HEK293T (cell line): ENCODE data around the gene KLHL22.

Source experiments
- BHLHE40 ChIP-seq: fragments of 450-650 bp; IDR thresholded peaks from 2 replicates; pipeline ENCODE4 v1.6.1; 2016; ENCODE audit warnings: mild to moderate bottlenecking, moderate library complexity, borderline replicate concordance
- ELF4 ChIP-seq: fragments of 450-650 bp; IDR thresholded peaks from 2 replicates; pipeline ENCODE4 v1.6.1; 2017; ENCODE audit warnings: antibody characterized with exemption
- FOXA1 ChIP-seq: fragments of 450-650 bp; IDR thresholded peaks from 2 replicates; pipeline ENCODE4 v1.6.1; 2016; ENCODE audit warnings: mild to moderate bottlenecking
- FOXK2 ChIP-seq: fragments of 450-650 bp; IDR thresholded peaks from 2 replicates; pipeline ENCODE4 v1.6.1; 2016; ENCODE audit warnings: mild to moderate bottlenecking
- FOXM1 ChIP-seq: fragments of 450-650 bp; IDR thresholded peaks from 2 replicates; pipeline ENCODE4 v1.6.1; 2017; ENCODE audit warnings: mild to moderate bottlenecking, borderline replicate concordance
- HDGF ChIP-seq: fragments of 450-650 bp; IDR thresholded peaks from 2 replicates; pipeline ENCODE4 v1.6.1; 2017; ENCODE audit warnings: antibody characterized with exemption, borderline replicate concordance
- L3MBTL2 ChIP-seq: fragments of 450-650 bp; conservative IDR thresholded peaks from 2 replicates; pipeline ENCODE4 v1.6.1; 2016; ENCODE audit warnings: mild to moderate bottlenecking
- NFRKB ChIP-seq: fragments of 450-650 bp; IDR thresholded peaks from 2 replicates; pipeline ENCODE4 v1.6.1; 2016; ENCODE audit warnings: mild to moderate bottlenecking, moderate library complexity
- SP1 ChIP-seq: fragments of 450-650 bp; IDR thresholded peaks from 2 replicates; pipeline ENCODE4 v1.6.1; 2017
- TARDBP ChIP-seq: fragments of 450-650 bp; IDR thresholded peaks from 2 replicates; pipeline ENCODE4 v1.6.1; 2016
- ZNF384 ChIP-seq: fragments of 450-650 bp; IDR thresholded peaks from 2 replicates; pipeline ENCODE4 v1.6.1; 2016

DNA sequence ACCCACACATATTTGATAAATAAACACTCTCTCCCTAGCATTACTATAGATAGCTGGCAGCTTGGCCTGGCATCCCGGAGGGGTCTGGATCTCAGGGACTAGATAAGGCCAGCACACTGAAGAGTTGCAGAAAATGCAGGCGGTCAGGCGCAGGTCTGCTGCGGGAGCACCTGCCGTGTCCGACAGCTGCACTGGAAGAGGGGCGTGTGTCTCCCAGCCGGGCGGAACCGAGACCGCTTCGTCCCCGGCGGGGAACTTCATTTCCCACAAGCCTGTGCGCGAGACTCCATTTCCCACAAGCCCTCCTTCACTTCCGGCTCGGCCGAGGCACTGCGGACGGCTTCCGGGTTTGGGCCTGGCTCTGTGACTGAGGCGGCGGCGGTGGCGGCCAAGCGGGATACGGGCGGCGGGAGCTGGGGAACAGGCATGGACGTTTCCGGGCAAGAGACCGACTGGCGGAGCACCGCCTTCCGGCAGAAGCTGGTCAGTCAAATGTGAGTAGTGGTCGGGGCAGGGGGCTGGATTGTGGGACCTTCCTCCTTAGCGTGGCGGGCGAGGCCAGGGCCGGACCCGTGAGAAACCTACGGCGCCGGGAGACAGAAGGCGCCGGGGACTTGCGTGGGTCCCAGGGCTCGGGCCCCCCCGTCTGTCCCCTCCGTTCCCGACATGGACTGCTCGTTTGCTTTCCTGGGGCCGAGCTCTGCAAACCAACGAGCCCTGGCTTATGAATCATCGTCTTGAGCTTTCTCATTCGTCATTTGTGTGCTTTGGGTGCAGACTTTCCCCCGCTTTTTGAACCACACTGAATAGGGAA, 11.9 kb upstream of the KLHL22 start, which contains the start of gene MED15:
- TF ChIP-seq FOXK2 (no peak), TARDBP (no peak), SP1 (no peak), FOXM1 (no peak), BHLHE40 (no peak), ZNF384 (no peak), HDGF (no peak), L3MBTL2 (peak; percentile 56), NFRKB (no peak), ELF4 (peak; percentile 99), FOXA1 (no peak)
